HL-60 (cell line): ENCODE measurements around the gene ARHGAP25.

Experiments
- DNase-seq, 2 experiments: peaks; one replicate each; pipeline ENCODE4 v3.0.0-alpha.2; 2010 to 2020; ENCODE audit warnings: low read depth in 1 of 2, low spot score in 1 of 2
- H3K27ac ChIP-seq: fragments of 250-450 bp; sonication (Bioruptor Pico); replicated peaks from 2 replicates; pipeline ENCODE4 v1.5.1; 2020; ENCODE audit warnings: mild to moderate bottlenecking, moderate library complexity
- H3K27me3 ChIP-seq: fragments of 250-450 bp; sonication (Bioruptor Pico); 2 replicates; pipeline ENCODE4 v1.5.1; 2021; ENCODE audit warnings: mild to moderate bottlenecking, moderate library complexity; ENCODE audit not compliant: insufficient read depth, poor library complexity, severe bottlenecking
- H3K4me3 ChIP-seq: replicated peaks from 2 replicates; pipeline ENCODE4 v1.5.1; 2011; ENCODE audit warnings: mild to moderate bottlenecking, control low read depth, low read length; ENCODE audit not compliant: insufficient read depth
- CTCF ChIP-seq: IDR thresholded peaks from one replicate; pipeline ENCODE4 v1.5.1; 2011; ENCODE audit warnings: low read length, control low read depth, inconsistent platforms; ENCODE audit not compliant: insufficient read depth
- GABPA ChIP-seq: IDR thresholded peaks from 2 replicates; pipeline ENCODE4 v1.6.1; 2012; ENCODE audit warnings: low read depth
- POLR2AphosphoS5 ChIP-seq: IDR thresholded peaks from 2 replicates; pipeline ENCODE4 v1.6.1; 2012; ENCODE audit warnings: low read depth
- REST ChIP-seq: IDR thresholded peaks from 2 replicates; pipeline ENCODE4 v1.6.1; 2012; ENCODE audit warnings: low read depth; ENCODE audit not compliant: insufficient replicate concordance
- SPI1 ChIP-seq: IDR thresholded peaks from 2 replicates; pipeline ENCODE4 v1.6.1; 2012; ENCODE audit warnings: low read depth, mild to moderate bottlenecking, borderline replicate concordance
- long read RNA-seq: library from polyadenylated mRNA; unstranded; transcript quantifications from one replicate; pipeline ENCODE4 v2.0.0, GENCODE V29; 2020

ARHGAP25 gene
- long read RNA-seq, transcript ARHGAP25-201 (10 exons, 2,936 nt) = minor isoform, 36 of 581 reads
- long read RNA-seq, transcript ARHGAP25-202 (11 exons, 2,945 nt) = minor isoform, 106 of 581 reads
- long read RNA-seq, transcript ARHGAP25-203 (10 exons, 2,939 nt) = major isoform, 294 of 581 reads
- long read RNA-seq, partial matches to known transcripts = 83 of 581 reads
- long read RNA-seq, other reads (novel, unspliced or antisense) = 57 of 581 reads

GRCh38 chr2:68734688-68735525, at the start of gene ARHGAP25:
ARHGAP25 (plus strand) TSS chr2:68734811; CDS start chr2:68735200, 389 bp downstream.
- DNase-seq = peak; percentile 71 to 82
- peak within 1 kb of the TSS; percentile 82 for H3K27ac ChIP-seq
- TF ChIP-seq REST (peak; percentile 16), GABPA (no peak; the same call in 1 of the 2 replicates), POLR2AphosphoS5 (peak; percentile 55), SPI1 (peak; percentile 97), CTCF (no peak)
- H3K4me3 ChIP-seq = peak within 1 kb of the TSS; percentile 55
- no peaks in the 10 kb centered on the region for H3K27me3 ChIP-seq

- no peak overlapping the region for H3K27ac ChIP-seq
- H3K4me3 ChIP-seq = no peak overlapping the region
- TF ChIP-seq GABPA (no peak), POLR2AphosphoS5 (no peak), CTCF (no peak)
- H3K27me3 ChIP-seq = no peaks in the 10 kb centered on the region
- DNase-seq = no peak
These were observed 48.4 kb upstream of the ARHGAP25 start for GRCh38 chr2:68686178-68686577.

GRCh38 chr2:68687018-68687417, 47.6 kb upstream of the ARHGAP25 start:
- no peak overlapping the region for H3K27ac ChIP-seq
- H3K4me3 ChIP-seq = no peak overlapping the region
- no peak for TF ChIP-seq SPI1
- no peak for TF ChIP-seq REST
- no peak for TF ChIP-seq GABPA
- no peak for TF ChIP-seq POLR2AphosphoS5
- no peak for TF ChIP-seq CTCF
- no peak for DNase-seq
- no peaks in the 10 kb centered on the region for H3K27me3 ChIP-seq
